Activated B cell treated with CpG ODN at 0.5 μM for 24 hours (primary cell): ENCODE results near the gene DPP8. TPM values are rescaled to one million over a fixed set of nuclear protein-coding genes. Genes with fewer than 3 reads are reported as not detected.

Source experiments
- ATAC-seq: fragments of 200-7000 bp; cut with Tn5 transposase; one replicate; pipeline ENCODE4 v1.10.0; 2021; ENCODE audit warnings: low read depth, mild to moderate bottlenecking, moderate library complexity
- CTCF ChIA-PET: fragments of 350-600 bp; sonication (Branson Sonifier 250); formaldehyde crosslinking; loops from one replicate; lab custom pipeline; 2021; ENCODE audit warnings: antibody characterized with exemption; lab: Charles Lee
- POLR2A ChIA-PET: fragments of 350-600 bp; sonication (Branson Sonifier 250); formaldehyde crosslinking; loops from one replicate; lab custom pipeline; 2021; ENCODE audit warnings: antibody characterized with exemption; lab: Charles Lee
- DNase-seq: peaks from one replicate; pipeline ENCODE4 v3.0.0; 2022
- H3K27ac Mint-ChIP-seq: one replicate; pipeline ENCODE4 v1.8.0; 2020; ENCODE audit warnings: mixed read lengths
- H3K27me3 Mint-ChIP-seq: one replicate; pipeline ENCODE4 v1.8.0; 2021; ENCODE audit warnings: mixed read lengths
- H3K36me3 Mint-ChIP-seq: one replicate; pipeline ENCODE4 v1.8.0; 2021; ENCODE audit warnings: low read depth, mixed read lengths
- H3K4me1 Mint-ChIP-seq: one replicate; pipeline ENCODE4 v1.8.0; 2021; ENCODE audit warnings: mixed read lengths
- H3K4me3 Mint-ChIP-seq: one replicate; pipeline ENCODE4 v1.8.0; 2020; ENCODE audit warnings: mild to moderate bottlenecking, mixed read lengths
- H3K9me3 Mint-ChIP-seq: one replicate; pipeline ENCODE4 v1.8.0; 2020; ENCODE audit warnings: mixed read lengths
- intact Hi-C: fragments of 100-400 bp; cut with micrococcal nuclease; formaldehyde crosslinking; loops from one replicate; pipeline ENCODE4 v1.15.1; 2024
- total RNA-seq: library from RNA; stranded (reverse); gene quantifications from 2 replicates; pipeline ENCODE4 v1.2.3, GENCODE V29; 2022
- TF ChIP-seq, protein P1 (sequence below): fragments of 200-600 bp; IDR thresholded peaks from one replicate; pipeline ENCODE4 v1.8.0; 2022; ENCODE audit warnings: antibody characterized with exemption, mild to moderate bottlenecking

Gene DPP8
- total RNA-seq, 1 donor from 2014 or later = 52.2 TPM

DNA sequence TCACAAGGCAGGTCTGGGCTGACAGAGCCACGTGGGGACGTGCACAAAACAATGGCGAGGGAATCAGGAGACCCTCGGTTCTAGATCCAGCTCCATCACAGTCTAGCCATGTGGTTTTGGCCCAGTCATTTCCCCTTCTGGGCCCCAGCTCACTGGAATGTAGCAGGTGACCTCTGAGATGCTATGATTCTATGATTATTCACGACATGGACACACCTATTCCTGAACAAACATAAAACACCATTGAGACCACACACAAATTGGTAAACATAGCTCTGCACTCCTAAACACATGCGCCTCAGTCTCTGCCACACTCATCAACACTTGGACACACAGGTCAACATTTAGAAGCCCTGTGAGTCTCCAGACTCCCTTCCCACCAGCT is 103.7 kb downstream of the DPP8 start:
- H3K36me3 Mint-ChIP-seq = no peaks in the 10 kb centered on the region
- no peak overlapping the region for H3K27ac Mint-ChIP-seq
- TF ChIP-seq, protein P1, sequence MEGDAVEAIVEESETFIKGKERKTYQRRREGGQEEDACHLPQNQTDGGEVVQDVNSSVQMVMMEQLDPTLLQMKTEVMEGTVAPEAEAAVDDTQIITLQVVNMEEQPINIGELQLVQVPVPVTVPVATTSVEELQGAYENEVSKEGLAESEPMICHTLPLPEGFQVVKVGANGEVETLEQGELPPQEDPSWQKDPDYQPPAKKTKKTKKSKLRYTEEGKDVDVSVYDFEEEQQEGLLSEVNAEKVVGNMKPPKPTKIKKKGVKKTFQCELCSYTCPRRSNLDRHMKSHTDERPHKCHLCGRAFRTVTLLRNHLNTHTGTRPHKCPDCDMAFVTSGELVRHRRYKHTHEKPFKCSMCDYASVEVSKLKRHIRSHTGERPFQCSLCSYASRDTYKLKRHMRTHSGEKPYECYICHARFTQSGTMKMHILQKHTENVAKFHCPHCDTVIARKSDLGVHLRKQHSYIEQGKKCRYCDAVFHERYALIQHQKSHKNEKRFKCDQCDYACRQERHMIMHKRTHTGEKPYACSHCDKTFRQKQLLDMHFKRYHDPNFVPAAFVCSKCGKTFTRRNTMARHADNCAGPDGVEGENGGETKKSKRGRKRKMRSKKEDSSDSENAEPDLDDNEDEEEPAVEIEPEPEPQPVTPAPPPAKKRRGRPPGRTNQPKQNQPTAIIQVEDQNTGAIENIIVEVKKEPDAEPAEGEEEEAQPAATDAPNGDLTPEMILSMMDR = no peak
- peaks cover 12% of the 10 kb centered on the region for H3K4me1 Mint-ChIP-seq
- H3K9me3 Mint-ChIP-seq = no peaks in the 10 kb centered on the region
- intact Hi-C loops = no loop called here
- ChIA-PET CTCF (no interaction called here), POLR2A (no interaction called here)
- ATAC-seq (no peak), DNase-seq (no peak)
- H3K27me3 Mint-ChIP-seq = peaks cover 37% of the 10 kb centered on the region
- no peak overlapping the region for H3K4me3 Mint-ChIP-seq

DNA sequence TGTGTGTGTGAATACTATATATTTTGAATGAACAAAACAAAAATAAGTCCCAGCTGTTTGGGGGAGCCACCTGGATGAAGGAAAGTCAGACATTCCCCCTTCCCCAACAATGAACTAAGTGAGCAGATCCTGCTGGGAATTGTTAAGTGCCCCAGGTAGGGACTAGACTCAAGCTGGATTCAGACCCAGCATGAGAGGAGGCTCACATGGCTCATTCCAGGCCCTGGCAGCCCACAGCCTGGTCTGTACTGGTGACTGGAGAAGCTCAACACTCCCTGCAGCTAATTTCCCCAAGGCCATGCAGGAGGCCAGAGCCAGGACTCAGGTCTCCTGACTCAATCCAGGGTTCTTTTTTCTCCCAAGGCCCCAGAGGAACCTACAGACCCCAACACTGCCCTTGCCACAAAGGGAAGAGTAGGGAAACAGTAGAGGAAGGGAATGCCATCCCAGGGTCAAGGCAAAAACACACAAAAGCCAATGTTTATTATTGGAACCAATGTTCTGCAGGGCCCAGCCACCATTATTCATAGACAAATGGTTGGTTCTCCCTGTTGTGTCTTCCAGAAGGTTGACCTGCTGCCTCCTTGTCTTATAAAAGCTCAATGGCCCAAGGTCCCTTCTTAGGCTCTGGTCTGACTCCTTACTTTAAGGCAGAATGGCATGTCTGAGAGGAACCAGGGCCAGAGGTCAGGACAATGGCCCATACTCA is 104.3 kb downstream of the DPP8 start:
- Mint-ChIP-seq H3K4me3 (no peak overlapping the region), H3K36me3 (no peaks in the 10 kb centered on the region), H3K27me3 (peaks cover 33% of the 10 kb centered on the region), H3K9me3 (no peaks in the 10 kb centered on the region), H3K27ac (no peak overlapping the region), H3K4me1 (peaks cover 12% of the 10 kb centered on the region)
- POLR2A ChIA-PET = no interaction called here
- CTCF ChIA-PET = interaction anchor here (1.3 kb wide), 1 partner anchor 28 kb away, joined by 3 read pairs; no protein-coding TSS in a partner anchor
- no peak for DNase-seq
- TF ChIP-seq, protein P1 = no peak
- ATAC-seq = no peak
- intact Hi-C loops = no loop called here

DNA sequence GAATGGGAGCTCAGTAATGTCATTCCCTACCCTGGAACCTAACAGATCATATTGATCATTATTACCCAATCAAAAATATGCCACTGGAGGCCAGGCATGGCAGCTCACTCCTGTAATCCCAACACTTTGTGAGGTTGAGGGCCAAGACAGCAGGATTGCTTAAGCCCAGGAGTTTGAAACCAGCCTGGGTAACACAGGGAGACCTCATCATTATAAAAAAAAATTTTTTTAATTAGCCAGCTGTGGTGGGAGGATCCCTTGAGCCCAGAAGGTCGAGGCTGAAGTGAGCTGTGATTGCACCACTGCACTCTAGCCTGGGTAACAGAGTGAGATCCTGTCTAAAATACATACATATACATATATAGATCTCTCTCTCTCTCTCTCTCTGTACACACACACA is 104.9 kb downstream of the DPP8 start:
- no peak overlapping the region for H3K4me3 Mint-ChIP-seq
- peaks cover 12% of the 10 kb centered on the region for H3K4me1 Mint-ChIP-seq
- TF ChIP-seq, protein P1 = no peak
- intact Hi-C loops = no loop called here
- H3K36me3 Mint-ChIP-seq = no peaks in the 10 kb centered on the region
- H3K9me3 Mint-ChIP-seq = no peaks in the 10 kb centered on the region
- DNase-seq (no peak), ATAC-seq (no peak)
- H3K27me3 Mint-ChIP-seq = peaks cover 28% of the 10 kb centered on the region
- POLR2A ChIA-PET = no interaction called here
- H3K27ac Mint-ChIP-seq = no peak overlapping the region
- CTCF ChIA-PET = interaction anchor here (1.3 kb wide), 1 partner anchor 27 kb away, joined by 3 read pairs; no protein-coding TSS in a partner anchor

DNA sequence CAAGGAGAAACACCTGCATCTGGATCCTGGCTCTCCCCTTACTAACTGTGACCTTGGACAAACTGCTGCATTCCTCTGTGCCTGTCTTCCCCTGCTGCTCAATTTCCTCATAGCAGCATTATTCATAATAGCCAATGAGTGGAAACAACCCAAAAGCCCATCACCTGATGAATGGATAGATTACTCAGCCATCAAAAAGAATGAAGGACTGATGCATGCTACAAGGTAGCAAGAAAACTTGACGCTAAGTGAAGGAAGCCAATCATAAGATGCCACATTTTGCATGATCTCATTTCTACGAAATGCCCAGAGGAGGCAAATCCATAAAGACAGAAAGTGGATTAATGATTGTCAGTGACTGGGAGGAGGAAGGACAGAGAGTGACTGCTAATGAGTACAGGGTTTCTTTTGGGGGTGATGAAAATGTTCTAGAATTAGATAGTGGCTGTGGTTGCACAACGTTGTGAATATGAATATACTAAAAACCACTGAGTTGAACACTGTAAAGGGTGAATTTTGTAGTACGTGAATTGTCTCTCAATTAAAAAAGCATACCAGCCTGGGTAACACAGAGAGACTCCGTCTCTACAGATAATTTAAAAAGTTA is 105.9 kb downstream of the DPP8 start:
- DNase-seq (no peak), ATAC-seq (no peak)
- TF ChIP-seq, protein P1 = no peak
- Mint-ChIP-seq H3K4me1 (peaks cover 12% of the 10 kb centered on the region), H3K27ac (no peak overlapping the region), H3K9me3 (no peaks in the 10 kb centered on the region), H3K4me3 (no peak overlapping the region), H3K27me3 (peaks cover 18% of the 10 kb centered on the region), H3K36me3 (no peaks in the 10 kb centered on the region)
- ChIA-PET POLR2A (no interaction called here), CTCF (no interaction called here)
- intact Hi-C loops = no loop called here

DNA sequence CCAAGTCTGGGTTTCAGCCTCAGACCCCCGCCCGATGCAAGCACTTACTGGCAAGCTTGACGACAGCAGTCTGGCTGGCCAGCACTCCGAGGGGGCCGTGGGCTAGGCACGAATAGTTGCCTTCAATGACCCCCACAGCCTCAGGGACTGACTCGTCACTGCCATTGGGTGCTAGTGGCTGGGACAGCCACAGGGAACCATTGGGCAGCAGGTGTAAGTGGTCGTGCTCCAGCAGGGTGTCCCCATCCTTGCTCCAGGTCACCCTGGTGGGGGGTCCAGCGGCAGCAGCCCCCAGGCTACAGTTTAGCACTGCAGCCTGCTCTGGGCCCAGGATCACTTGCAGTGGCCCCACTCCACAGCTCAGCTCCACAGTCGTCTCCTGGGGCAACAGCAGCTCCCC is 106.5 kb downstream of the DPP8 start:
- ATAC-seq (no peak), DNase-seq (no peak)
- Mint-ChIP-seq H3K36me3 (no peaks in the 10 kb centered on the region), H3K4me1 (peaks cover 12% of the 10 kb centered on the region), H3K4me3 (no peak overlapping the region), H3K9me3 (no peaks in the 10 kb centered on the region), H3K27ac (no peak overlapping the region), H3K27me3 (peaks cover 17% of the 10 kb centered on the region)
- ChIA-PET CTCF (no interaction called here), POLR2A (no interaction called here)
- TF ChIP-seq, protein P1 = no peak
- intact Hi-C loops = no loop called here
